PC-9 (cell line): ENCODE measurements around the gene EIF4A3. TPM values are rescaled to one million over a fixed set of nuclear protein-coding genes. Genes with fewer than 3 reads are reported as not detected.
A peak's percentile ranks its signal among the peaks of the same experiment; 100 is the strongest.

Experiments
- BruUV-seq: library from RNA; stranded (reverse); fragments of 400-500 nt; replicated peaks from 2 replicates; lab custom pipeline; 2021; lab: Mats Ljungman, UMichigan
- CTCF ChIA-PET: fragments of 300-600 bp; sonication (Branson Sonifier 250); formaldehyde crosslinking; loops from one replicate; lab custom pipeline; 2022; ENCODE audit warnings: antibody characterized with exemption; lab: Charles Lee
- POLR2A ChIA-PET: fragments of 300-600 bp; sonication (Branson Sonifier 250); formaldehyde crosslinking; loops from one replicate; lab custom pipeline; 2022; ENCODE audit warnings: antibody characterized with exemption; ENCODE audit not compliant: unreplicated experiment; lab: Charles Lee
- DNase-seq, 2 experiments: peaks; one replicate each; pipeline versions ENCODE4 v3.0.0 to v3.0.0-alpha.2; 2015 to 2022; ENCODE audit warnings: mixed read lengths in 1 of 2
- H2AFZ ChIP-seq: fragments of 200-600 bp; sonication (generic); 2 replicates; pipeline ENCODE4 v1.8.1; 2017; ENCODE audit warnings: antibody characterized with exemption
- H3F3A ChIP-seq: fragments of 200-600 bp; sonication (generic); 2 replicates; pipeline ENCODE4 v1.8.1; 2017; ENCODE audit warnings: antibody characterized with exemption, mild to moderate bottlenecking, low read depth; ENCODE audit not compliant: insufficient read depth
- H3K27ac ChIP-seq: fragments of 200-600 bp; sonication (generic); 2 replicates; pipeline ENCODE4 v1.6.1; 2016; ENCODE audit warnings: mixed run types
- H3K27me3 ChIP-seq: fragments of 200-600 bp; sonication (generic); 2 replicates; pipeline ENCODE4 v1.6.1; 2016; ENCODE audit warnings: low read depth, mixed run types; ENCODE audit not compliant: insufficient read depth
- H3K36me3 ChIP-seq: fragments of 200-600 bp; sonication (generic); 2 replicates; pipeline ENCODE4 v1.6.1; 2016; ENCODE audit warnings: low read depth, mixed run types
- H3K4me1 ChIP-seq: fragments of 200-600 bp; sonication (generic); replicated peaks from 2 replicates; pipeline ENCODE4 v1.6.1; 2016; ENCODE audit warnings: mixed run types; ENCODE audit not compliant: insufficient read depth
- H3K4me2 ChIP-seq: fragments of 200-600 bp; sonication (generic); 2 replicates; pipeline ENCODE4 v1.6.1; 2017; ENCODE audit warnings: mixed run types
- H3K4me3 ChIP-seq: fragments of 200-600 bp; sonication (generic); 2 replicates; pipeline ENCODE4 v1.6.1; 2016; ENCODE audit warnings: mixed run types
- H3K79me2 ChIP-seq: fragments of 200-600 bp; sonication (generic); 2 replicates; pipeline ENCODE4 v1.6.1; 2017; ENCODE audit warnings: low read depth, mixed run types
- H3K9me2 ChIP-seq: fragments of 200-600 bp; sonication (generic); 2 replicates; pipeline ENCODE4 v1.8.1; 2017; ENCODE audit warnings: mild to moderate bottlenecking; ENCODE audit not compliant: insufficient read depth
- H3K9me3 ChIP-seq: fragments of 200-600 bp; sonication (generic); 2 replicates; pipeline ENCODE4 v1.8.1; 2016; ENCODE audit warnings: low read depth; ENCODE audit not compliant: insufficient read depth
- H4K20me1 ChIP-seq: fragments of 200-600 bp; sonication (generic); 2 replicates; pipeline ENCODE4 v1.8.1; 2017; ENCODE audit not compliant: insufficient read depth
- CTCF ChIP-seq: fragments of 200-600 bp; sonication (generic); conservative IDR thresholded peaks from 2 replicates; pipeline ENCODE4 v1.6.1; 2017; ENCODE audit warnings: mixed run types, antibody characterized with exemption, mild to moderate bottlenecking, moderate library complexity
- EZH2 ChIP-seq: fragments of 200-600 bp; sonication (generic); IDR thresholded peaks from 2 replicates; pipeline ENCODE4 v1.8.0; 2017; ENCODE audit warnings: antibody characterized with exemption, low read depth
- intact Hi-C: fragments of 100-400 bp; cut with micrococcal nuclease; formaldehyde crosslinking; loops from one replicate; pipeline ENCODE4 v1.10.0; 2022; ENCODE audit not compliant: unreplicated experiment
- total RNA-seq: library from RNA; stranded (reverse); gene quantifications from 2 replicates; pipeline ENCODE4 v1.2.3, GENCODE V29; 2021

EIF4A3 gene
- total RNA-seq, 1 experiment from 2014 or later = 114 TPM

GRCh38 chr17:80104321-80104955 lies 42.5 kb downstream of the EIF4A3 start:
- H3K4me2 ChIP-seq = no peak overlapping the region
- CTCF ChIA-PET = no interaction called here
- no TSS peak for BruUV-seq

GRCh38 chr17:80103449-80104085 lies 43.4 kb downstream of the EIF4A3 start:
- Histone ChIP-seq H3K79me2 (0 out of 2 replicates have a peak, but pooled peaks cover 2% of the 10 kb centered on the region), H3K4me1 (no peaks in the 10 kb centered on the region), H3K4me3 (no peak overlapping the region), H3K9me3 (no peaks in the 10 kb centered on the region), H3K9me2 (no peaks in the 10 kb centered on the region), H2AFZ (no peak overlapping the region), H3K4me2 (no peak overlapping the region), H3K27me3 (no peaks in the 10 kb centered on the region), H3F3A (no peaks in the 10 kb centered on the region), H3K27ac (no peak overlapping the region), H3K36me3 (no peaks in the 10 kb centered on the region), H4K20me1 (no peaks in the 10 kb centered on the region)
- no peak for DNase-seq
- no TSS peak for BruUV-seq
- TF ChIP-seq EZH2 = no peak
- ChIA-PET POLR2A (no interaction called here), CTCF (no interaction called here)
- intact Hi-C loops = loop anchor here (5.0 kb wide), 1 partner anchor 44 kb away; the partner anchor contains the start of gene EIF4A3

More at GRCh38 chr17:80104321-80104955, 42.5 kb downstream of the EIF4A3 start:
- POLR2A ChIA-PET = no interaction called here
- Histone ChIP-seq H3K36me3 (no peaks in the 10 kb centered on the region), H3K4me3 (no peak overlapping the region), H3K4me1 (no peaks in the 10 kb centered on the region), H3K27ac (no peak overlapping the region), H3F3A (no peaks in the 10 kb centered on the region), H2AFZ (no peak overlapping the region), H3K79me2 (0 out of 2 replicates have a peak, but pooled peaks cover 2% of the 10 kb centered on the region), H3K27me3 (no peaks in the 10 kb centered on the region), H3K9me3 (no peaks in the 10 kb centered on the region), H3K9me2 (no peaks in the 10 kb centered on the region), H4K20me1 (no peaks in the 10 kb centered on the region)
- TF ChIP-seq EZH2 = no peak
- no peak for TF ChIP-seq CTCF
- no peak for DNase-seq
- intact Hi-C loops = loop anchor here (5.0 kb wide), 1 partner anchor 43 kb away; the partner anchor contains the start of gene EIF4A3

- no TSS peak for BruUV-seq
- Histone ChIP-seq H3K4me2 (peak overlapping the region; percentile 88), H3K79me2 (0 out of 2 replicates have a peak, but pooled peaks cover 2% of the 10 kb centered on the region), H4K20me1 (no peaks in the 10 kb centered on the region), H3K9me3 (no peaks in the 10 kb centered on the region), H3K36me3 (no peaks in the 10 kb centered on the region), H3K4me1 (no peaks in the 10 kb centered on the region), H3K27ac (no peak overlapping the region), H2AFZ (no peak overlapping the region), H3K4me3 (no peak overlapping the region; the same call in 1 of the 2 replicates), H3K9me2 (no peaks in the 10 kb centered on the region), H3F3A (no peaks in the 10 kb centered on the region), H3K27me3 (no peaks in the 10 kb centered on the region)
- ChIA-PET POLR2A (no interaction called here), CTCF (no interaction called here)
- intact Hi-C loops = loop anchor here (5.0 kb wide), 1 partner anchor 44 kb away; the partner anchor contains the start of gene EIF4A3
- TF ChIP-seq CTCF = no peak
- TF ChIP-seq EZH2 = no peak
- no peak for DNase-seq
Observed at GRCh38 chr17:80102664-80103448, 44.1 kb downstream of the EIF4A3 start.
